PC-9 (cell line): Measurements from ENCODE around the gene JPH4. TPM values are rescaled to one million over a fixed set of nuclear protein-coding genes. Genes with fewer than 3 reads are reported as not detected.
"Not testable (repeated sequence)": the region's sequence is repeated elsewhere in the genome, so short reads cannot be mapped to it uniquely, and the experiment has no call there.

ENCODE experiments used
- BruUV-seq: library from RNA; stranded (reverse); fragments of 400-500 nt; replicated peaks from 2 replicates; lab custom pipeline; 2021; lab: Mats Ljungman, UMichigan
- CTCF ChIA-PET: fragments of 300-600 bp; sonication (Branson Sonifier 250); formaldehyde crosslinking; loops from one replicate; lab custom pipeline; 2022; ENCODE audit warnings: antibody characterized with exemption; lab: Charles Lee
- POLR2A ChIA-PET: fragments of 300-600 bp; sonication (Branson Sonifier 250); formaldehyde crosslinking; loops from one replicate; lab custom pipeline; 2022; ENCODE audit warnings: antibody characterized with exemption; ENCODE audit not compliant: unreplicated experiment; lab: Charles Lee
- DNase-seq, 2 experiments: peaks; one replicate each; pipeline versions ENCODE4 v3.0.0 to v3.0.0-alpha.2; 2015 to 2022; ENCODE audit warnings: mixed read lengths in 1 of 2
- H2AFZ ChIP-seq: fragments of 200-600 bp; sonication (generic); 2 replicates; pipeline ENCODE4 v1.8.1; 2017; ENCODE audit warnings: antibody characterized with exemption
- H3F3A ChIP-seq: fragments of 200-600 bp; sonication (generic); 2 replicates; pipeline ENCODE4 v1.8.1; 2017; ENCODE audit warnings: antibody characterized with exemption, mild to moderate bottlenecking, low read depth; ENCODE audit not compliant: insufficient read depth
- H3K27ac ChIP-seq: fragments of 200-600 bp; sonication (generic); 2 replicates; pipeline ENCODE4 v1.6.1; 2016; ENCODE audit warnings: mixed run types
- H3K27me3 ChIP-seq: fragments of 200-600 bp; sonication (generic); 2 replicates; pipeline ENCODE4 v1.6.1; 2016; ENCODE audit warnings: low read depth, mixed run types; ENCODE audit not compliant: insufficient read depth
- H3K36me3 ChIP-seq: fragments of 200-600 bp; sonication (generic); 2 replicates; pipeline ENCODE4 v1.6.1; 2016; ENCODE audit warnings: low read depth, mixed run types
- H3K4me1 ChIP-seq: fragments of 200-600 bp; sonication (generic); replicated peaks from 2 replicates; pipeline ENCODE4 v1.6.1; 2016; ENCODE audit warnings: mixed run types; ENCODE audit not compliant: insufficient read depth
- H3K4me2 ChIP-seq: fragments of 200-600 bp; sonication (generic); 2 replicates; pipeline ENCODE4 v1.6.1; 2017; ENCODE audit warnings: mixed run types
- H3K4me3 ChIP-seq: fragments of 200-600 bp; sonication (generic); 2 replicates; pipeline ENCODE4 v1.6.1; 2016; ENCODE audit warnings: mixed run types
- H3K79me2 ChIP-seq: fragments of 200-600 bp; sonication (generic); 2 replicates; pipeline ENCODE4 v1.6.1; 2017; ENCODE audit warnings: low read depth, mixed run types
- H3K9me2 ChIP-seq: fragments of 200-600 bp; sonication (generic); 2 replicates; pipeline ENCODE4 v1.8.1; 2017; ENCODE audit warnings: mild to moderate bottlenecking; ENCODE audit not compliant: insufficient read depth
- H3K9me3 ChIP-seq: fragments of 200-600 bp; sonication (generic); 2 replicates; pipeline ENCODE4 v1.8.1; 2016; ENCODE audit warnings: low read depth; ENCODE audit not compliant: insufficient read depth
- H4K20me1 ChIP-seq: fragments of 200-600 bp; sonication (generic); 2 replicates; pipeline ENCODE4 v1.8.1; 2017; ENCODE audit not compliant: insufficient read depth
- EZH2 ChIP-seq: fragments of 200-600 bp; sonication (generic); IDR thresholded peaks from 2 replicates; pipeline ENCODE4 v1.8.0; 2017; ENCODE audit warnings: antibody characterized with exemption, low read depth
- intact Hi-C: fragments of 100-400 bp; cut with micrococcal nuclease; formaldehyde crosslinking; loops from one replicate; pipeline ENCODE4 v1.10.0; 2022; ENCODE audit not compliant: unreplicated experiment
- total RNA-seq: library from RNA; stranded (reverse); gene quantifications from 2 replicates; pipeline ENCODE4 v1.2.3, GENCODE V29; 2021
- TF ChIP-seq, protein P1 (sequence below): fragments of 200-600 bp; sonication (generic); conservative IDR thresholded peaks from 2 replicates; pipeline ENCODE4 v1.6.1; 2017; ENCODE audit warnings: mixed run types, antibody characterized with exemption, mild to moderate bottlenecking, moderate library complexity

JPH4 gene
- total RNA-seq, 1 experiment from 2014 or later = not detected

DNA sequence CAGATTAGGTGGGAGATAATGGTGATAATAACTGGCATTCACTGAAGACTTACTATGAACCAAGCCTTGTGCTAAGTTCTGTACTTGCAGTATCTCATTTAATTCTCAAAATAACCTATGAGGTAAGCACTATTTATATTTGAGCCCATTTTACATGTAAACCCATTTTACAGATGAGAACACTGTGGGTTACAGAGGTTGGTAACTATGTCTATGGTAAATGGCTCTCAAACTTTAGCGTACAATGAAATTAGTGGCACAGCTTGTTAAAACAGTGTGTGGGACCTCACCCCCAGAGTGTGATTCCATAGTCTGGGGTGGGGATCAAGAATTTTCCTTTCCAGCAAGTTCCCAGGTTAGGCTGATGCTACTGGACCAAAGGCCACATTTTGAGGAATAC is 22.2 kb upstream of the JPH4 start:
- Histone ChIP-seq H3F3A (no peaks in the 10 kb centered on the region), H3K4me1 (peaks cover 8% of the 10 kb centered on the region; the same call in 1 of the 2 replicates), H4K20me1 (no peaks in the 10 kb centered on the region), H2AFZ (no peak overlapping the region), H3K79me2 (no peaks in the 10 kb centered on the region), H3K36me3 (no peaks in the 10 kb centered on the region), H3K27me3 (no peaks in the 10 kb centered on the region), H3K4me2 (no peak overlapping the region), H3K9me2 (no peaks in the 10 kb centered on the region), H3K9me3 (no peaks in the 10 kb centered on the region), H3K4me3 (no peak overlapping the region), H3K27ac (no peak overlapping the region)
- TF ChIP-seq, protein P1, sequence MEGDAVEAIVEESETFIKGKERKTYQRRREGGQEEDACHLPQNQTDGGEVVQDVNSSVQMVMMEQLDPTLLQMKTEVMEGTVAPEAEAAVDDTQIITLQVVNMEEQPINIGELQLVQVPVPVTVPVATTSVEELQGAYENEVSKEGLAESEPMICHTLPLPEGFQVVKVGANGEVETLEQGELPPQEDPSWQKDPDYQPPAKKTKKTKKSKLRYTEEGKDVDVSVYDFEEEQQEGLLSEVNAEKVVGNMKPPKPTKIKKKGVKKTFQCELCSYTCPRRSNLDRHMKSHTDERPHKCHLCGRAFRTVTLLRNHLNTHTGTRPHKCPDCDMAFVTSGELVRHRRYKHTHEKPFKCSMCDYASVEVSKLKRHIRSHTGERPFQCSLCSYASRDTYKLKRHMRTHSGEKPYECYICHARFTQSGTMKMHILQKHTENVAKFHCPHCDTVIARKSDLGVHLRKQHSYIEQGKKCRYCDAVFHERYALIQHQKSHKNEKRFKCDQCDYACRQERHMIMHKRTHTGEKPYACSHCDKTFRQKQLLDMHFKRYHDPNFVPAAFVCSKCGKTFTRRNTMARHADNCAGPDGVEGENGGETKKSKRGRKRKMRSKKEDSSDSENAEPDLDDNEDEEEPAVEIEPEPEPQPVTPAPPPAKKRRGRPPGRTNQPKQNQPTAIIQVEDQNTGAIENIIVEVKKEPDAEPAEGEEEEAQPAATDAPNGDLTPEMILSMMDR = no peak
- no peak for TF ChIP-seq EZH2
- DNase-seq = no peak
- ChIA-PET POLR2A (no interaction called here), CTCF (no interaction called here)
- BruUV-seq = no TSS peak
- intact Hi-C loops = no loop called here

DNA sequence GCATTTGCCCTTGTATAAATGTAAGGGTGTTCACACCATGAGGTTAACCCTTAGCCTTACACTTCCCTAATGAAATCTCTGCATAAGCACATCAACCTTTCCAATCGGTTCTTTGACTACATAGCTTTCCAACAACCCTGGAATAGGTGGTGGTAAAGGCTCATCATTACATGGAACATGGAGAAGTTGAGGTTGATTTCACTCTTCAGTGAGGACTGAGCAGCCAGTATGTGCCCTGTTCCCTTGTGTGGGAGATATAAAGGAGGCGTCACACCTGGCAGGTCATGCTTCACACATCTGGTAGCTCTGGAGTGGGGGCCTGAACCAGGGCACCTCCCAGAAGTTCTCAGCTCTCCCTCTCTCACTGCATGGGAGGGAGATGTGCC is 21.7 kb upstream of the JPH4 start:
- no peak overlapping the region for H2AFZ ChIP-seq
- H3K4me1 ChIP-seq = peaks cover 8% of the 10 kb centered on the region; the same call in 1 of the 2 replicates
- H3K79me2 ChIP-seq = no peaks in the 10 kb centered on the region
- intact Hi-C loops = no loop called here
- no peak overlapping the region for H3K4me3 ChIP-seq
- TF ChIP-seq, protein P1 = no peak
- no peak for TF ChIP-seq EZH2
- no peak for DNase-seq
- H3K36me3 ChIP-seq = no peaks in the 10 kb centered on the region
- H4K20me1 ChIP-seq = no peaks in the 10 kb centered on the region
- ChIA-PET POLR2A (no interaction called here), CTCF (no interaction called here)
- no peak overlapping the region for H3K4me2 ChIP-seq
- H3K27me3 ChIP-seq = no peaks in the 10 kb centered on the region
- no peaks in the 10 kb centered on the region for H3F3A ChIP-seq
- no peaks in the 10 kb centered on the region for H3K9me2 ChIP-seq
- no peak overlapping the region for H3K27ac ChIP-seq
- no TSS peak for BruUV-seq
- H3K9me3 ChIP-seq = no peaks in the 10 kb centered on the region

DNA sequence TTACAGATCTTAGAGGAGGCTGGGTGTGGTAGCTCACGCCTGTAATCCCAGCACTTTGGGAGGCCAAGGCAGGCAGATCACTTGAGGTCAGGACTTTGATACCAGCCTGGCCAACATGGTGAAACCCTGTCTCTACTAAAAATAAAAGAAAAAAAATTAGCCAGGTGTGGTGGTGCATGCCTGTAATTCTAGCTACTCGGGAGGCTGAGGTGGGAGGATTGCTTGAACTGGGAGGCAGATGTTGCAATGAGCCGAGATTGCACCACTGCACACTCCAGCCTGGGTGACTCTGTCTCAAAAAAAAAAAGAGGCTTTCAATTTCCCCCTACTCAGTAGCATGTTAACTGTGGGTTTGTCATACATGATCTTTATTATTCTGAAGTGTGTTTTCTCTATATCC is 15.6 kb upstream of the JPH4 start:
- H3F3A ChIP-seq, H3K36me3 ChIP-seq, H2AFZ ChIP-seq, BruUV-seq, H3K9me2 ChIP-seq, POLR2A ChIA-PET, H3K4me3 ChIP-seq, DNase-seq, H3K9me3 ChIP-seq, H3K27me3 ChIP-seq, H3K79me2 ChIP-seq, H3K27ac ChIP-seq, H4K20me1 ChIP-seq, H3K4me2 ChIP-seq, intact Hi-C loops, H3K4me1 ChIP-seq: not testable (repeated sequence)
- CTCF ChIA-PET = interaction anchor here (0.7 kb wide), 1 partner anchor 23 kb away, joined by 4 read pairs; no protein-coding TSS in a partner anchor

DNA sequence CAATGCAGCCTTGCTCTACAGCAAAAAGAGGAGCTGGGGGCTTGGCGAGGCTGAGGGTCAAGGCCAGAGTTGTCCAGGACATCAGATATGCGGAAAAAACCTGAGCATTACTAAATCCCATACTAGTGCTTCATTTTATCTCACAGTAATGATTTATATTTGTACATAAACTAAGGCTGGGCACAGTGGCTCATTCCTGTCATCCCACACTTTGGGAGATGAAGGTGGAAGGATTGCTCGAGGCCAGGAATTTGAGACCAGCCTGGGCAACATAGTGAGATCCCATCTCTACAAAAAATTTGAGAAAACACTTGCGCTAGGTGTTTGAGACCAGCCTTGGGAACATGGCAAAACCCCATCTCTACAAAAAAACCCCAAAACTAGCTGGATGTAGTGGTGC is 11.6 kb upstream of the JPH4 start:
- CTCF ChIA-PET = interaction anchor here (0.5 to 0.7 kb wide), 2 partner anchors 263 to 711 kb away, joined by 4 to 9 read pairs; no protein-coding TSS in a partner anchor
- intact Hi-C loops = no loop called here
- Histone ChIP-seq H3K27ac (no peak overlapping the region), H4K20me1 (no peaks in the 10 kb centered on the region), H3K27me3 (no peaks in the 10 kb centered on the region), H3K36me3 (no peaks in the 10 kb centered on the region), H3K4me1 (peaks cover 7% of the 10 kb centered on the region; the same call in 1 of the 2 replicates), H3K4me3 (no peak overlapping the region), H3K9me3 (no peaks in the 10 kb centered on the region), H3K9me2 (no peaks in the 10 kb centered on the region), H3F3A (no peaks in the 10 kb centered on the region), H3K4me2 (no peak overlapping the region), H3K79me2 (no peaks in the 10 kb centered on the region), H2AFZ (no peak overlapping the region)
- no TSS peak for BruUV-seq
- POLR2A ChIA-PET = no interaction called here
- DNase-seq = no peak
- TF ChIP-seq, protein P1 = no peak
- TF ChIP-seq EZH2 = no peak
